PFSK-1 (cell line): Measurements from ENCODE around the gene STOML2.

Experiments
- FOXP2 ChIP-seq: optimal IDR thresholded peaks from 2 replicates; pipeline ENCODE3; 2011; ENCODE audit warnings: borderline replicate concordance, control low read depth, inconsistent platforms; ENCODE audit not compliant: insufficient read depth; ENCODE audit errors: extremely low read length, extremely low read depth
- POLR2AphosphoS5 ChIP-seq: IDR thresholded peaks from 2 replicates; pipeline ENCODE4 v1.6.1; 2012; ENCODE audit warnings: low read depth, mild to moderate bottlenecking, control low read depth, low read length, moderate library complexity
- SIN3A ChIP-seq: IDR thresholded peaks from 2 replicates; pipeline ENCODE4 v1.6.1; 2012; ENCODE audit warnings: mild to moderate bottlenecking, low read length, moderate library complexity, borderline replicate concordance; ENCODE audit not compliant: insufficient read depth
- TAF1 ChIP-seq: IDR thresholded peaks from 2 replicates; pipeline ENCODE4 v1.6.1; 2012; ENCODE audit warnings: low read length, control low read depth, borderline replicate concordance; ENCODE audit not compliant: insufficient read depth
- TF ChIP-seq, protein P1 (sequence below), 2 experiments: IDR thresholded peaks; 2 replicates each; pipeline versions ENCODE4 v1.6.1 to v1.8.0; 2011 to 2012; ENCODE audit warnings: low read depth in 2 of 2, low read length in 2 of 2, control low read depth in 1 of 2, inconsistent platforms in 1 of 2, mild to moderate bottlenecking in 1 of 2, moderate library complexity in 1 of 2; ENCODE audit not compliant: insufficient read depth in 1 of 2

STOML2 gene

GRCh38 chr9:35085078-35085477 lies 17.9 kb downstream of the STOML2 start:
- TF ChIP-seq, protein P1, sequence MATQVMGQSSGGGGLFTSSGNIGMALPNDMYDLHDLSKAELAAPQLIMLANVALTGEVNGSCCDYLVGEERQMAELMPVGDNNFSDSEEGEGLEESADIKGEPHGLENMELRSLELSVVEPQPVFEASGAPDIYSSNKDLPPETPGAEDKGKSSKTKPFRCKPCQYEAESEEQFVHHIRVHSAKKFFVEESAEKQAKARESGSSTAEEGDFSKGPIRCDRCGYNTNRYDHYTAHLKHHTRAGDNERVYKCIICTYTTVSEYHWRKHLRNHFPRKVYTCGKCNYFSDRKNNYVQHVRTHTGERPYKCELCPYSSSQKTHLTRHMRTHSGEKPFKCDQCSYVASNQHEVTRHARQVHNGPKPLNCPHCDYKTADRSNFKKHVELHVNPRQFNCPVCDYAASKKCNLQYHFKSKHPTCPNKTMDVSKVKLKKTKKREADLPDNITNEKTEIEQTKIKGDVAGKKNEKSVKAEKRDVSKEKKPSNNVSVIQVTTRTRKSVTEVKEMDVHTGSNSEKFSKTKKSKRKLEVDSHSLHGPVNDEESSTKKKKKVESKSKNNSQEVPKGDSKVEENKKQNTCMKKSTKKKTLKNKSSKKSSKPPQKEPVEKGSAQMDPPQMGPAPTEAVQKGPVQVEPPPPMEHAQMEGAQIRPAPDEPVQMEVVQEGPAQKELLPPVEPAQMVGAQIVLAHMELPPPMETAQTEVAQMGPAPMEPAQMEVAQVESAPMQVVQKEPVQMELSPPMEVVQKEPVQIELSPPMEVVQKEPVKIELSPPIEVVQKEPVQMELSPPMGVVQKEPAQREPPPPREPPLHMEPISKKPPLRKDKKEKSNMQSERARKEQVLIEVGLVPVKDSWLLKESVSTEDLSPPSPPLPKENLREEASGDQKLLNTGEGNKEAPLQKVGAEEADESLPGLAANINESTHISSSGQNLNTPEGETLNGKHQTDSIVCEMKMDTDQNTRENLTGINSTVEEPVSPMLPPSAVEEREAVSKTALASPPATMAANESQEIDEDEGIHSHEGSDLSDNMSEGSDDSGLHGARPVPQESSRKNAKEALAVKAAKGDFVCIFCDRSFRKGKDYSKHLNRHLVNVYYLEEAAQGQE (IDR thresholded peaks at IDR 0.05; ENCODE audit: insufficient read depth in 1 of 2, low read depth in 2 of 2, low read length in 2 of 2), result no peak
- TF ChIP-seq SIN3A (no peak), FOXP2 (no peak), POLR2AphosphoS5 (no peak)

DNA sequence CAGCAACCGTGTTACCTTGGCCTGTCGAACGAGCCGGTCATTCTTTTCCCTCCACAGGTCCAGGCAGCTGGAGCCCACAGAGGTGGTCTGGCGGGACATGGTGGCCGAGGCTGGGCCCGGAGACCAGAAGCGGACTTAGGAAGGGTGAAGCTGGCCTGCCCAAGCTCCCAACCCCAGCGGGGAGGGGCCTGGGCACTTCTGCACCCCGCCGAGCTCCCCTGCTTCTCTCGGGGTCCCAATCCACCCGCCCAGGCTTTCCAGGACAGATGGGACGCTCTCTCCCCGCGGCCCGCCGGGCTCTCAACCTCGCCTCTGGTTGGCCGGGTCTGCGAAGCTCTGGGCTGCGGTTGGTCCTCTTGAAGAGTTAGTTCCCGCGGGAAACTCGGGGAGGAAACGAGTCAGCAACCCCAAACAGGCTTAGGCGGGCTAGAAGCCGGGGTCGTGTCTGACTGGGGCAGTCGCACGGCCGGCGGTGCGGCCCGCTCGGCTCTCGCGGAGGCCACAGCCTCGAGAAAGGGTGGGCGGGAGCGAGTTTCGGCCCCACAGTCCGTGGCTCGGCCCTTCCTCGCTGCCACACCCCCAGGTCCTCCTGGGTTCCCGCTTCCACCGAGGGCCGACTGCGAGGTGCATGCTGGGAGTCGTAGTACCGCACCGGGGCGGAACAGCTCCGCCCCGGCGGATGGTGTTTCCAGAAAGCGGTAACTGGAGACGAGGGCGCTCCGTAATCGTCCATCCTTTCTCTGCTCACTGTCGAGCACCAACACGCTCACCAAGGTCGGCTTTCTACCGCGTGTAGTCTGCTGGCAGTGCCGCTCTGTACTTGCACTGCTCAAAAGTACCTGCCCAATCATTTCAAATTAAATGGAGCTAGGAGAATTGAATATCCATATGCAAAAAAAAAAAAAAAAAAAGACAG lies 23.2 kb downstream of the STOML2 start, which contains the start of gene FANCG:
Gene FANCG (minus strand): TSS at position 517 of the 916 bp plus-strand sequence. CDS start 418 bp downstream, at position 99.
- peak; percentile 76; the same call in 1 of the 2 replicates for TF ChIP-seq SIN3A
- peak; percentile 71; the same call in 1 of the 2 replicates for TF ChIP-seq TAF1
- TF ChIP-seq POLR2AphosphoS5, result peak; percentile 76
- TF ChIP-seq, protein P1 (IDR thresholded peaks at IDR 0.05; ENCODE audit: insufficient read depth in 1 of 2, low read depth in 2 of 2, low read length in 2 of 2), result 0 out of 4 replicates have a peak, but pooled peaks of 1 of the 2 experiments have one; percentile 37
- peak; percentile 77 for TF ChIP-seq FOXP2

DNA sequence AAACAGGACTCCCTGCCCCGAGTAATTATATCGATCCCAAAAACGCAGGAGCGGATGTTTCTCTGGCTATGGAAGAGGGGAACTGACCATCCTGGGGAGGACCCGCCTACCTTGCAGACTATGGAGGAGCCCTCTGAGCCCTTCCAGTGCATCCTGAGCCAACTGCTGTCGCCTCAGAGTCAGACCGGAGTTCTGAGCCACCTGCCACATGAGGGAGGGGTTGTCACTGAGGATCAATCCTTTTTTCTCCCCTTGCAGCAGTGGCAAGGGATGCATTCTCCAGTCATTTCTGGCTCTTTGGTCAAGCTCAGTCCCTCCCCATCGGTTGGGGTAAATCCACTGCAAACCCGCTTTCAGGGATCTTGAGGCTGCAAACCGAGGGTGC lies 23.9 kb downstream of the STOML2 start:
- TF ChIP-seq FOXP2 (no peak), TAF1 (no peak), SIN3A (no peak), POLR2AphosphoS5 (no peak; the same call in 1 of the 2 replicates)
- TF ChIP-seq, protein P1 (IDR thresholded peaks at IDR 0.05; ENCODE audit: insufficient read depth in 1 of 2, low read depth in 2 of 2, low read length in 2 of 2), result no peak

- TF ChIP-seq POLR2AphosphoS5 (no peak), FOXP2 (no peak), SIN3A (no peak), TAF1 (no peak)
- TF ChIP-seq, protein P1 (IDR thresholded peaks at IDR 0.05; ENCODE audit: insufficient read depth in 1 of 2, low read depth in 2 of 2, low read length in 2 of 2), result no peak
Measured at GRCh38 chr9:35078066-35078465, 24.9 kb downstream of the STOML2 start.

DNA sequence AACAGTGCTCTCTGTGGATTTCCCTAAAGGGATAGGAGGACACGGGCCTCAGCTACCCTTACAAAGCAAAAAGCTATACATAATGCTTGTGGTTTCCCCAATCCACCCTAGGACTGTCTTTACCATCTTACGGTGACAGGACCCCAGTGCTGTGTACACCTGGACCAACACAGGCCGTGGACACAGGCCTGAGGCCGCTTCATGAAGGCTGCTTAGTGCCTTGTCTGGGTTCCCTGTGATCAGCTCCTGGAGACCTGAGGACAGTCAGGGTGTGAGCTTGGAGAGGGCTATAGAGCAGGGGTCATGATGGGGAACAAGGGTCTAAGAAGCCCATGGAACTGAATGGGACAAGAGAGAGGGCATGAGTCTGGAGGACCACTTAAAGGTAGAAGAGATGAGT lies 26.1 kb downstream of the STOML2 start:
- no peak for TF ChIP-seq POLR2AphosphoS5
